Tibial artery (tissue), 4 donors: Measurements from ENCODE around the gene NUDT8.
A peak's percentile ranks its signal among the peaks of the same experiment; 100 is the strongest.
"Not testable (repeated sequence)": the region's sequence is repeated elsewhere in the genome, so short reads cannot be mapped to it uniquely, and the experiment has no call there.

Experiments
- DNase-seq, 2 donors: peaks; one replicate each; pipeline ENCODE4 v3.0.0-alpha.2; 2019
- H3K27ac ChIP-seq, 2 donors: fragments of 200-600 bp; sonication (generic) in 1 of 2; 1 replicate in 1 of 2; 2 replicates in 1 of 2; pipeline ENCODE4 v1.5.1; 2018 to 2019; ENCODE audit warnings: mild to moderate bottlenecking in 1 of 2
- H3K27me3 ChIP-seq, 2 donors: fragments of 200-600 bp; sonication (generic) in 1 of 2; one replicate each; pipeline versions ENCODE4 v1.5.1 to v1.6.0; 2016 to 2019
- H3K36me3 ChIP-seq, 3 donors: fragments of 200-600 bp; sonication (generic) in 2 of 3; one replicate each; pipeline ENCODE4 v1.5.1; 2016 to 2019; ENCODE audit warnings: mild to moderate bottlenecking in 2 of 3
- H3K4me1 ChIP-seq, 4 donors: fragments of 200-600 bp; sonication (generic) in 2 of 4; 1 replicate in 3 of 4; 2 replicates in 1 of 4; pipeline ENCODE4 v1.5.1; 2016 to 2019
- H3K4me3 ChIP-seq, 2 donors: fragments of 200-600 bp; sonication (generic) in 1 of 2; 1 replicate in 1 of 2; 2 replicates in 1 of 2; pipeline ENCODE4 v1.5.1; 2018 to 2019; ENCODE audit warnings: mild to moderate bottlenecking in 2 of 2
- H3K9me3 ChIP-seq, 3 donors: fragments of 200-600 bp; sonication (generic) in 1 of 3; one replicate each; pipeline ENCODE4 v1.5.1; 2016 to 2019
- intact Hi-C: fragments of 100-400 bp; cut with DNase I; formaldehyde crosslinking; loops from one replicate; pipeline ENCODE4 v1.15.0; 2023; ENCODE audit warnings: low total_unique reads
- TF ChIP-seq, protein P1 (sequence below), 2 experiments: fragments of 200-600 bp in 1 of 2; fragments of 450-650 bp in 1 of 2; IDR thresholded peaks; one replicate each; pipeline ENCODE4 v1.5.1; 2017 to 2019; ENCODE audit warnings: antibody characterized with exemption in 2 of 2, mild to moderate bottlenecking in 1 of 2, moderate library complexity in 1 of 2

NUDT8 gene

GRCh38 chr11:67594480-67594879 is 35.3 kb downstream of the NUDT8 start:
- H3K4me3 ChIP-seq, result no peak overlapping the region
- no peak for DNase-seq
- peak overlapping the region; percentile 63 to 70 for H3K27ac ChIP-seq
- H3K9me3 ChIP-seq, result no peaks in the 10 kb centered on the region
- peaks cover 0 to 24% (median 10%) of the 10 kb centered on the region in 4 donors for H3K4me1 ChIP-seq
- peaks cover 0 to 4% (median 0%) of the 10 kb centered on the region in 3 donors for H3K36me3 ChIP-seq
- intact Hi-C loops, result no loop called here
- no peaks in the 10 kb centered on the region for H3K27me3 ChIP-seq
- TF ChIP-seq, protein P1, sequence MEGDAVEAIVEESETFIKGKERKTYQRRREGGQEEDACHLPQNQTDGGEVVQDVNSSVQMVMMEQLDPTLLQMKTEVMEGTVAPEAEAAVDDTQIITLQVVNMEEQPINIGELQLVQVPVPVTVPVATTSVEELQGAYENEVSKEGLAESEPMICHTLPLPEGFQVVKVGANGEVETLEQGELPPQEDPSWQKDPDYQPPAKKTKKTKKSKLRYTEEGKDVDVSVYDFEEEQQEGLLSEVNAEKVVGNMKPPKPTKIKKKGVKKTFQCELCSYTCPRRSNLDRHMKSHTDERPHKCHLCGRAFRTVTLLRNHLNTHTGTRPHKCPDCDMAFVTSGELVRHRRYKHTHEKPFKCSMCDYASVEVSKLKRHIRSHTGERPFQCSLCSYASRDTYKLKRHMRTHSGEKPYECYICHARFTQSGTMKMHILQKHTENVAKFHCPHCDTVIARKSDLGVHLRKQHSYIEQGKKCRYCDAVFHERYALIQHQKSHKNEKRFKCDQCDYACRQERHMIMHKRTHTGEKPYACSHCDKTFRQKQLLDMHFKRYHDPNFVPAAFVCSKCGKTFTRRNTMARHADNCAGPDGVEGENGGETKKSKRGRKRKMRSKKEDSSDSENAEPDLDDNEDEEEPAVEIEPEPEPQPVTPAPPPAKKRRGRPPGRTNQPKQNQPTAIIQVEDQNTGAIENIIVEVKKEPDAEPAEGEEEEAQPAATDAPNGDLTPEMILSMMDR (IDR thresholded peaks at IDR 0.05), result no peak

DNA sequence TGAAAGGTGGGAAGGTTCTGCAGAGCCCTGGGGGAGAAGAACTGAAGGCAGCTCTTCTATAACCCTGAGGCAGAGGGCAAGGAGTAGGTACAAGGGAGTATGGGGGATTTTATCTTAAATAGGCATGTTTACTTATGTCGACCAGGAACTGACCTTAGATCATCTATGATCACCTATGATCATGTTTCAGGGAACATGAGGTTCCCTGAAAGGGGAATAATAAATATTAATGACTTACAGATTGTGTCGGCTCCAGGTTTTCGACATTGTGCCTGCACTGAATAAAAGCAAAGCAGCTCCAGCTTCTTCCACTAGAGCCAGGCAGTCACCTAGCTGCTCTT is 36.2 kb downstream of the NUDT8 start:
- Histone ChIP-seq H3K4me3 (no peak overlapping the region), H3K9me3 (no peaks in the 10 kb centered on the region), H3K27ac (peak overlapping the region; percentile 63 to 70), H3K36me3 (peaks cover 0 to 13% (median 0%) of the 10 kb centered on the region in 3 donors), H3K4me1 (peaks cover 0 to 24% (median 10%) of the 10 kb centered on the region in 4 donors), H3K27me3 (no peaks in the 10 kb centered on the region)
- intact Hi-C loops, result no loop called here
- TF ChIP-seq, protein P1 (IDR thresholded peaks at IDR 0.05), result no peak
- DNase-seq, result no peak

GRCh38 chr11:67592880-67593564 is 36.7 kb downstream of the NUDT8 start:
- peaks cover 0 to 18% (median 2%) of the 10 kb centered on the region in 3 donors for H3K36me3 ChIP-seq
- no peak overlapping the region for H3K4me3 ChIP-seq
- peak overlapping the region; percentile 63 to 70 for H3K27ac ChIP-seq
- H3K4me1 ChIP-seq, result peaks cover 0 to 24% (median 10%) of the 10 kb centered on the region in 4 donors
- TF ChIP-seq, protein P1 (IDR thresholded peaks at IDR 0.05), result no peak
- no peaks in the 10 kb centered on the region for H3K9me3 ChIP-seq
- intact Hi-C loops, result no loop called here
- no peaks in the 10 kb centered on the region for H3K27me3 ChIP-seq
- no peak for DNase-seq

GRCh38 chr11:67588899-67589415 is 40.8 kb downstream of the NUDT8 start:
- DNase-seq, H3K9me3 ChIP-seq, H3K4me3 ChIP-seq, H3K27me3 ChIP-seq, H3K27ac ChIP-seq, intact Hi-C loops: not testable (repeated sequence)
- Histone ChIP-seq H3K4me1 (peaks cover 0 to 30% (median 24%) of the 10 kb centered on the region in 4 donors), H3K36me3 (peaks cover 0 to 54% (median 30%) of the 10 kb centered on the region in 3 donors)

GRCh38 chr11:67588136-67588503 is 41.6 kb downstream of the NUDT8 start:
- Histone ChIP-seq H3K27ac (no peak overlapping the region), H3K4me1 (peaks cover 0 to 22% (median 17%) of the 10 kb centered on the region in 4 donors)

More at GRCh38 chr11:67588136-67588503, 41.6 kb downstream of the NUDT8 start:
- Histone ChIP-seq H3K27me3 (no peaks in the 10 kb centered on the region), H3K36me3 (peaks cover 0 to 54% (median 30%) of the 10 kb centered on the region in 3 donors), H3K4me3 (no peak overlapping the region), H3K9me3 (no peaks in the 10 kb centered on the region)
- TF ChIP-seq, protein P1 (IDR thresholded peaks at IDR 0.05), result no peak
- intact Hi-C loops, result no loop called here
- no peak for DNase-seq
